Neural cell (in vitro differentiated cells): ENCODE results near the gene CNTNAP2. TPM values are rescaled to one million over a fixed set of nuclear protein-coding genes. Genes with fewer than 3 reads are reported as not detected.

Experiments
- H2AFZ ChIP-seq: fragments of 200-600, 300-800 bp; sonication (generic), shearing (Covaris generic); 2 replicates; pipeline ENCODE4 v1.6.0; 2014; ENCODE audit warnings: low read depth, mild to moderate bottlenecking, antibody characterized with exemption, low read length, moderate library complexity
- H3F3A ChIP-seq: fragments of 200-600 bp; shearing (Covaris generic); 2 replicates; pipeline ENCODE4 v1.6.1; 2016; ENCODE audit warnings: mild to moderate bottlenecking, moderate library complexity, mixed read lengths, antibody characterized with exemption, low read length; ENCODE audit not compliant: insufficient read depth, poor library complexity, severe bottlenecking
- H3K27ac ChIP-seq: fragments of 200-600, 300-800 bp; sonication (generic), shearing (Covaris generic); 2 replicates; pipeline ENCODE4 v1.5.1; 2014; ENCODE audit warnings: mild to moderate bottlenecking, low read length, moderate library complexity
- H3K27me3 ChIP-seq: fragments of 300-800, 200-600 bp; sonication (generic), shearing (Covaris generic); 2 replicates; pipeline ENCODE4 v1.6.0; 2014; ENCODE audit warnings: mild to moderate bottlenecking, low read depth, low read length, moderate library complexity; ENCODE audit not compliant: insufficient read depth
- H3K36me3 ChIP-seq: fragments of 300-800, 200-600 bp; sonication (generic), shearing (Covaris generic); 2 replicates; pipeline ENCODE4 v1.5.1; 2014; ENCODE audit warnings: mild to moderate bottlenecking, antibody characterized with exemption, low read length, moderate library complexity; ENCODE audit not compliant: insufficient read depth
- H3K4me2 ChIP-seq: fragments of 300-800, 200-600 bp; sonication (generic), shearing (Covaris generic); 2 replicates; pipeline ENCODE4 v1.6.0; 2014; ENCODE audit warnings: mild to moderate bottlenecking, low read length
- H3K4me3 ChIP-seq: fragments of 300-800, 200-600 bp; sonication (generic), shearing (Covaris generic); 2 replicates; pipeline ENCODE4 v1.5.1; 2014; ENCODE audit warnings: mild to moderate bottlenecking, low read length, moderate library complexity
- H3K79me2 ChIP-seq: fragments of 200-600 bp; shearing (Covaris generic); replicated peaks from 2 replicates; pipeline ENCODE4 v1.6.0; 2014; ENCODE audit warnings: mild to moderate bottlenecking, low read length, moderate library complexity; ENCODE audit not compliant: insufficient read depth
- H3K9ac ChIP-seq: fragments of 300-800, 200-600 bp; sonication (generic), shearing (Covaris generic); 2 replicates; pipeline ENCODE4 v1.6.1; 2016; ENCODE audit warnings: mild to moderate bottlenecking, low read length, mixed read lengths
- H3K9me2 ChIP-seq: fragments of 200-600 bp; shearing (Covaris generic); 2 replicates; pipeline ENCODE4 v1.6.1; 2016; ENCODE audit warnings: mild to moderate bottlenecking, low read length, mixed read lengths; ENCODE audit not compliant: insufficient read depth
- H3K9me3 ChIP-seq: fragments of 200-600, 300-800 bp; sonication (generic), shearing (Covaris generic); 2 replicates; pipeline ENCODE4 v1.6.1; 2016; ENCODE audit warnings: mild to moderate bottlenecking, mixed run types, low read length, moderate library complexity, mixed read lengths
- H4K20me1 ChIP-seq: fragments of 200-600 bp; shearing (Covaris generic); 2 replicates; pipeline ENCODE4 v1.6.1; 2016; ENCODE audit warnings: mild to moderate bottlenecking, mixed run types; ENCODE audit not compliant: insufficient read depth
- CTCF ChIP-seq: fragments of 450-650 bp; IDR thresholded peaks from 2 replicates; pipeline ENCODE4 v1.5.1; 2014; ENCODE audit warnings: antibody characterized with exemption, mild to moderate bottlenecking, moderate library complexity; ENCODE audit not compliant: poor library complexity, severe bottlenecking
- EP300 ChIP-seq: fragments of 450-650 bp; conservative IDR thresholded peaks from 2 replicates; pipeline ENCODE4 v1.6.1; 2014; ENCODE audit warnings: antibody characterized with exemption, mild to moderate bottlenecking, moderate library complexity; ENCODE audit not compliant: poor library complexity, severe bottlenecking
- EZH2 ChIP-seq: fragments of 200-600, 300-800 bp; shearing (Covaris generic), sonication (generic); IDR thresholded peaks from 2 replicates; pipeline ENCODE4 v1.6.1; 2014; ENCODE audit warnings: antibody characterized with exemption, low read length, borderline replicate concordance, mild to moderate bottlenecking; ENCODE audit not compliant: insufficient read depth, poor library complexity, severe bottlenecking
- MXI1 ChIP-seq: fragments of 450-650 bp; conservative IDR thresholded peaks from 2 replicates; pipeline ENCODE4 v1.6.1; 2014; ENCODE audit warnings: antibody characterized with exemption, mild to moderate bottlenecking; ENCODE audit not compliant: poor library complexity, severe bottlenecking
- POLR2AphosphoS5 ChIP-seq: IDR thresholded peaks from 2 replicates; pipeline ENCODE4 v1.6.1; 2012
- TAF1 ChIP-seq: IDR thresholded peaks from 2 replicates; pipeline ENCODE4 v1.6.1; 2012; ENCODE audit warnings: low read depth
- polyA plus RNA-seq: library from polyadenylated mRNA; depleted of rRNA; stranded (reverse); fragments of >200 nt; gene quantifications from 2 replicates; pipeline ENCODE4 v1.2.3, GENCODE V29; 2014
- TF ChIP-seq, protein P1 (sequence below): IDR thresholded peaks from 2 replicates; pipeline ENCODE4 v1.6.1; 2012; ENCODE audit warnings: borderline replicate concordance

Gene CNTNAP2
- polyA plus RNA-seq, 1 donor from 2014 or later, result 276 TPM

GRCh38 chr7:146378196-146378595 is 261.6 kb downstream of the CNTNAP2 start:
- H3K27ac ChIP-seq, result no peak overlapping the region
- no peaks in the 10 kb centered on the region for H3K9me3 ChIP-seq
- no peaks in the 10 kb centered on the region for H4K20me1 ChIP-seq
- H3K36me3 ChIP-seq, result no peaks in the 10 kb centered on the region
- no peak overlapping the region for H3K9ac ChIP-seq
- no peak overlapping the region for H3K4me2 ChIP-seq
- no peaks in the 10 kb centered on the region for H3K79me2 ChIP-seq
- no peak for TF ChIP-seq MXI1
- TF ChIP-seq, protein P1, sequence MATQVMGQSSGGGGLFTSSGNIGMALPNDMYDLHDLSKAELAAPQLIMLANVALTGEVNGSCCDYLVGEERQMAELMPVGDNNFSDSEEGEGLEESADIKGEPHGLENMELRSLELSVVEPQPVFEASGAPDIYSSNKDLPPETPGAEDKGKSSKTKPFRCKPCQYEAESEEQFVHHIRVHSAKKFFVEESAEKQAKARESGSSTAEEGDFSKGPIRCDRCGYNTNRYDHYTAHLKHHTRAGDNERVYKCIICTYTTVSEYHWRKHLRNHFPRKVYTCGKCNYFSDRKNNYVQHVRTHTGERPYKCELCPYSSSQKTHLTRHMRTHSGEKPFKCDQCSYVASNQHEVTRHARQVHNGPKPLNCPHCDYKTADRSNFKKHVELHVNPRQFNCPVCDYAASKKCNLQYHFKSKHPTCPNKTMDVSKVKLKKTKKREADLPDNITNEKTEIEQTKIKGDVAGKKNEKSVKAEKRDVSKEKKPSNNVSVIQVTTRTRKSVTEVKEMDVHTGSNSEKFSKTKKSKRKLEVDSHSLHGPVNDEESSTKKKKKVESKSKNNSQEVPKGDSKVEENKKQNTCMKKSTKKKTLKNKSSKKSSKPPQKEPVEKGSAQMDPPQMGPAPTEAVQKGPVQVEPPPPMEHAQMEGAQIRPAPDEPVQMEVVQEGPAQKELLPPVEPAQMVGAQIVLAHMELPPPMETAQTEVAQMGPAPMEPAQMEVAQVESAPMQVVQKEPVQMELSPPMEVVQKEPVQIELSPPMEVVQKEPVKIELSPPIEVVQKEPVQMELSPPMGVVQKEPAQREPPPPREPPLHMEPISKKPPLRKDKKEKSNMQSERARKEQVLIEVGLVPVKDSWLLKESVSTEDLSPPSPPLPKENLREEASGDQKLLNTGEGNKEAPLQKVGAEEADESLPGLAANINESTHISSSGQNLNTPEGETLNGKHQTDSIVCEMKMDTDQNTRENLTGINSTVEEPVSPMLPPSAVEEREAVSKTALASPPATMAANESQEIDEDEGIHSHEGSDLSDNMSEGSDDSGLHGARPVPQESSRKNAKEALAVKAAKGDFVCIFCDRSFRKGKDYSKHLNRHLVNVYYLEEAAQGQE, result no peak
- TF ChIP-seq TAF1, result no peak
- no peak for TF ChIP-seq EP300
- no peak for TF ChIP-seq CTCF
- no peak for TF ChIP-seq POLR2AphosphoS5
- H3F3A ChIP-seq, result no peaks in the 10 kb centered on the region
- no peaks in the 10 kb centered on the region for H3K9me2 ChIP-seq
- no peak overlapping the region for H3K4me3 ChIP-seq
- H3K27me3 ChIP-seq, result no peaks in the 10 kb centered on the region
- no peak overlapping the region for H2AFZ ChIP-seq

DNA sequence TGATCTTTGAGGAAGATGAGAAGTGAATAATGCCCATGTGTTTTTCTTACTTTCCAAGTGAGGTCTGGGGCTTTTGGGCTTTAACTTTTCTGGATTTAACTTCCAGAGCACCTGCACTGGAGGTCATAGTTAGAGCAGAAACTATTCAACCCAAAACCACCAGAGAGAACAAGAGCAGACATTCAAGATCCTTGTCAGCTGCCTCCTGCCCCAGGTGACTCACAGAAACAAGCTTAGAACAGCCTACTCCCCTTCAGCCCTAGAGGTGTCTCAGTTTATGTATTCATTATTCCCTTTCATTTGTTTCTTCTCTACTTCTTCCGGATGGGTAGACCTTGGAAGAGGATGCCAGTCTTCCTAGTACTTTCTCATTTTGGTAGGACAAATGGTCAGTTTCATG is 270.5 kb downstream of the CNTNAP2 start:
- Histone ChIP-seq H3K9me3 (no peaks in the 10 kb centered on the region), H3K36me3 (no peaks in the 10 kb centered on the region), H3K9ac (no peak overlapping the region), H3K4me3 (no peak overlapping the region), H2AFZ (no peak overlapping the region), H3K9me2 (no peaks in the 10 kb centered on the region), H3K27me3 (no peaks in the 10 kb centered on the region), H3F3A (no peaks in the 10 kb centered on the region), H4K20me1 (no peaks in the 10 kb centered on the region), H3K4me2 (no peak overlapping the region), H3K79me2 (no peaks in the 10 kb centered on the region), H3K27ac (no peak overlapping the region)
- TF ChIP-seq EZH2 (no peak), POLR2AphosphoS5 (no peak), MXI1 (no peak)

DNA sequence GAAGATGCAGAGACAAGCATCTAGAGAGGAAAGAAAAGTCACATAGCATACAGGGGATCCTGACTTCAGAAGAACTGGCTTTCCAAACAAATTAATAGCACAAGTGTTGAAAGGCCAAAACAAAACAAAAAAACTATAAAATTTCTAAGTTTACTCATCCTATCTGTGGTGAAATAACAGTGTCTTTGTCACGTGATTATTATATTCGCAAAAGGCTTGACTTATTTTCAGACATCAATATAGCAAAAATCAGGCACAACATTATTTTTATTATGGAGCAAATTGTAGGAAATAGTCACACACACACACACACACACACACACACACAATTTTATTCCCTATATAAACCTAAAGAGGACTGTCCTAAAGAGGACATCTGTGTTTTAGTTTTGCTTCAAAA is 272.3 kb downstream of the CNTNAP2 start:
- no peaks in the 10 kb centered on the region for H3K27me3 ChIP-seq
- no peak overlapping the region for H2AFZ ChIP-seq
- H3K36me3 ChIP-seq, result no peaks in the 10 kb centered on the region
- no peaks in the 10 kb centered on the region for H3K9me2 ChIP-seq
- H3K9ac ChIP-seq, result no peak overlapping the region
- TF ChIP-seq EZH2, result no peak
- H3K27ac ChIP-seq, result no peak overlapping the region
- no peaks in the 10 kb centered on the region for H3K79me2 ChIP-seq
- no peaks in the 10 kb centered on the region for H3F3A ChIP-seq
- H3K4me2 ChIP-seq, result no peak overlapping the region
- H4K20me1 ChIP-seq, result no peaks in the 10 kb centered on the region
- H3K9me3 ChIP-seq, result no peaks in the 10 kb centered on the region
- no peak overlapping the region for H3K4me3 ChIP-seq
